AG09309 (cell line): ENCODE results near the gene MYO16.

Experiments used
- DNase-seq: peaks from one replicate; pipeline ENCODE4 v3.0.0-alpha.2; 2010; ENCODE audit warnings: low read depth
- H3K4me3 ChIP-seq: 2 replicates; pipeline ENCODE4 v1.5.1; 2011; ENCODE audit warnings: mild to moderate bottlenecking, low read depth, low read length, moderate library complexity; ENCODE audit not compliant: control insufficient read depth
- CTCF ChIP-seq: IDR thresholded peaks from 2 replicates; pipeline ENCODE4 v1.5.1; 2011; ENCODE audit warnings: mild to moderate bottlenecking, low read depth, low read length, inconsistent platforms; ENCODE audit not compliant: insufficient read depth, control insufficient read depth; ENCODE audit errors: missing control alignments

MYO16 gene

GRCh38 chr13:108961542-108962125, 332.2 kb downstream of the MYO16 start:
- peak; percentile 25 for DNase-seq
- peak; percentile 81 for TF ChIP-seq CTCF
- H3K4me3 ChIP-seq, result no peak overlapping the region

- H3K4me3 ChIP-seq, result no peak overlapping the region
- DNase-seq, result no peak
- TF ChIP-seq CTCF, result no peak
Observed at GRCh38 chr13:108962654-108963053, 333.2 kb downstream of the MYO16 start.

- H3K4me3 ChIP-seq, result no peak overlapping the region
- DNase-seq, result no peak
- no peak for TF ChIP-seq CTCF
Observed at GRCh38 chr13:108963276-108963810, 333.9 kb downstream of the MYO16 start.

- TF ChIP-seq CTCF, result no peak
- DNase-seq, result peak; percentile 11
- no peak overlapping the region for H3K4me3 ChIP-seq
Observed at GRCh38 chr13:108963846-108964600, 334.6 kb downstream of the MYO16 start.

GRCh38 chr13:108964606-108965005, 335.2 kb downstream of the MYO16 start:
- no peak for DNase-seq
- TF ChIP-seq CTCF, result no peak
- no peak overlapping the region for H3K4me3 ChIP-seq

GRCh38 chr13:108967371-108967770, 338.0 kb downstream of the MYO16 start:
- no peak for TF ChIP-seq CTCF
- no peak overlapping the region for H3K4me3 ChIP-seq
- DNase-seq, result no peak
